GM23338 (cell line): ENCODE data around the gene HCRTR1. TPM values are rescaled to one million over a fixed set of nuclear protein-coding genes. Genes with fewer than 3 reads are reported as not detected.

ENCODE experiments used
- ATAC-seq: fragments of 200-7000 bp; cut with Tn5 transposase; 3 replicates; pipeline ENCODE4 v1.9.1; 2020
- DNase-seq: peaks from one replicate; pipeline ENCODE4 v3.0.0-alpha.2; 2015; ENCODE audit warnings: low spot score
- H2AFZ ChIP-seq: fragments of 200-600 bp; sonication (generic); 2 replicates; pipeline ENCODE4 v1.8.0; 2016; ENCODE audit warnings: antibody characterized with exemption, mild to moderate bottlenecking, moderate library complexity
- H3F3A ChIP-seq: fragments of 200-600 bp; sonication (generic); replicated peaks from 2 replicates; pipeline ENCODE4 v1.8.0; 2017; ENCODE audit warnings: antibody characterized with exemption, mixed run types, low read depth
- H3K27ac ChIP-seq: fragments of 200-600 bp; sonication (generic); 2 replicates; pipeline ENCODE4 v1.6.1; 2016; ENCODE audit warnings: low read depth
- H3K27me3 ChIP-seq: fragments of 200-600 bp; sonication (generic); 2 replicates; pipeline ENCODE4 v1.8.0; 2016; ENCODE audit warnings: mild to moderate bottlenecking, mixed run types, moderate library complexity; ENCODE audit not compliant: insufficient read depth
- H3K36me3 ChIP-seq: fragments of 200-600 bp; sonication (generic); 2 replicates; pipeline ENCODE4 v1.8.0; 2016; ENCODE audit warnings: mild to moderate bottlenecking; ENCODE audit not compliant: insufficient read depth
- H3K4me1 ChIP-seq: fragments of 200-600 bp; sonication (generic); 2 replicates; pipeline ENCODE4 v1.8.0; 2016; ENCODE audit warnings: mild to moderate bottlenecking, moderate library complexity; ENCODE audit not compliant: insufficient read depth
- H3K4me2 ChIP-seq: fragments of 200-600 bp; sonication (generic); 2 replicates; pipeline ENCODE4 v1.7.1; 2017; ENCODE audit warnings: mixed run types
- H3K4me3 ChIP-seq: fragments of 200-600 bp; sonication (generic); 2 replicates; pipeline ENCODE4 v1.6.1; 2016; ENCODE audit warnings: mixed run types
- H3K79me2 ChIP-seq: fragments of 200-600 bp; sonication (generic); replicated peaks from 2 replicates; pipeline ENCODE4 v1.8.0; 2017; ENCODE audit warnings: mild to moderate bottlenecking; ENCODE audit not compliant: insufficient read depth
- H3K9me2 ChIP-seq: fragments of 200-600 bp; sonication (generic); 2 replicates; pipeline ENCODE4 v1.8.0; 2017; ENCODE audit not compliant: insufficient read depth
- H4K20me1 ChIP-seq: fragments of 200-600 bp; sonication (generic); replicated peaks from 2 replicates; pipeline ENCODE4 v1.8.0; 2017; ENCODE audit warnings: mild to moderate bottlenecking; ENCODE audit not compliant: insufficient read depth
- H3K27ac Mint-ChIP-seq: 2 replicates; pipeline ENCODE4 v1.8.0; 2020; ENCODE audit warnings: inconsistent platforms, mild to moderate bottlenecking, moderate library complexity, mixed read lengths
- H3K27me3 Mint-ChIP-seq: 3 replicates; pipeline ENCODE4 v1.8.0; 2022; ENCODE audit warnings: low read depth, mild to moderate bottlenecking, moderate library complexity, mixed read lengths, inconsistent platforms; ENCODE audit not compliant: insufficient read depth, poor library complexity
- H3K36me3 Mint-ChIP-seq: 3 replicates; pipeline ENCODE4 v1.8.0; 2021; ENCODE audit warnings: low read depth, mild to moderate bottlenecking, inconsistent platforms, moderate library complexity, mixed read lengths
- H3K4me1 Mint-ChIP-seq: 3 replicates; pipeline ENCODE4 v1.8.0; 2020; ENCODE audit warnings: mild to moderate bottlenecking, inconsistent platforms, mixed read lengths
- H3K4me3 Mint-ChIP-seq: 3 replicates; pipeline ENCODE4 v1.8.0; 2021; ENCODE audit warnings: moderate library complexity, mild to moderate bottlenecking, inconsistent platforms, mixed read lengths
- H3K9me3 Mint-ChIP-seq: 3 replicates; pipeline ENCODE4 v1.8.0; 2020; ENCODE audit warnings: moderate library complexity, mild to moderate bottlenecking, inconsistent platforms, mixed read lengths
- CTCF ChIP-seq, 2 experiments: fragments of 200-600 bp in 1 of 2; sonication (generic) in 1 of 2; conservative IDR thresholded peaks; 2 replicates each; pipeline versions ENCODE4 v1.5.1 to v1.6.1; 2016 to 2017; ENCODE audit warnings: antibody characterized with exemption in 2 of 2, low read depth in 2 of 2, mild to moderate bottlenecking in 2 of 2, moderate library complexity in 1 of 2
- ETS1 ChIP-seq: IDR thresholded peaks from 2 replicates; pipeline ENCODE4 v1.6.1; 2016; ENCODE audit warnings: antibody characterized with exemption
- EZH2phosphoT487 ChIP-seq: fragments of 200-600 bp; sonication (generic); IDR thresholded peaks from one replicate; pipeline ENCODE4 v1.8.1; 2018; ENCODE audit warnings: antibody characterized with exemption; ENCODE audit not compliant: unreplicated experiment
- NANOG ChIP-seq: IDR thresholded peaks from 2 replicates; pipeline ENCODE4 v1.6.1; 2016; ENCODE audit warnings: antibody characterized with exemption, borderline replicate concordance
- REST ChIP-seq: IDR thresholded peaks from one replicate; pipeline ENCODE4 v1.6.1; 2018; ENCODE audit warnings: antibody characterized with exemption; ENCODE audit not compliant: unreplicated experiment
- STAT1 ChIP-seq: IDR thresholded peaks from one replicate; pipeline ENCODE4 v1.6.1; 2016; ENCODE audit warnings: antibody characterized with exemption; ENCODE audit not compliant: unreplicated experiment
- ZNF462 ChIP-seq: fragments of 250-450 bp; sonication (Bioruptor Pico); IDR thresholded peaks from 2 replicates; pipeline ENCODE4 v1.5.0; 2020; ENCODE audit warnings: mild to moderate bottlenecking, moderate library complexity
- polyA plus RNA-seq: library from polyadenylated mRNA; unstranded; fragments of >200 nt; fragmentation: Nextera tagmentation; extraction: Ambion mirVana; gene quantifications from 2 replicates; pipeline ENCODE4 v1.2.1, GENCODE V29; 2016
- total RNA-seq: library from RNA; depleted of rRNA; stranded (reverse); fragments of >200 nt; shearing (Covaris generic); gene quantifications from 2 replicates; pipeline ENCODE4 v1.2.3, GENCODE V29; 2014

Gene HCRTR1
- total and polyA plus RNA-seq, 2 experiments from 2014 or later = 0.15 to 1.0 TPM

- TF ChIP-seq ZNF462 (CRISPR knock-in tag) (no peak), NANOG (no peak), ETS1 (no peak), STAT1 (no peak)
Observed at GRCh38 chr1:31646259-31646960, 28.9 kb downstream of the HCRTR1 start (continued).

GRCh38 chr1:31647106-31647505 lies 29.6 kb downstream of the HCRTR1 start:
- H3K9me2 ChIP-seq = no peaks in the 10 kb centered on the region
- H3K36me3 ChIP-seq = no peaks in the 10 kb centered on the region
- H3K27me3 Mint-ChIP-seq = peaks cover 10% of the 10 kb centered on the region
- no peak overlapping the region for H3K4me2 ChIP-seq
- H3K27ac Mint-ChIP-seq = no peak overlapping the region
- DNase-seq = no peak
- no peak for TF ChIP-seq CTCF (conservative IDR thresholded peaks at IDR 0.05; ENCODE audit: low read depth in 2 of 2)
- TF ChIP-seq REST = no peak
- TF ChIP-seq EZH2phosphoT487 = no peak
- H2AFZ ChIP-seq = no peak overlapping the region
- no peaks in the 10 kb centered on the region for H3K27me3 ChIP-seq
- peaks cover 20% of the 10 kb centered on the region for H3K4me1 ChIP-seq
- H3K27ac ChIP-seq = no peak overlapping the region
- no peaks in the 10 kb centered on the region; the same call in 2 of the 3 replicates for H3K9me3 Mint-ChIP-seq
- peaks cover 13% of the 10 kb centered on the region; the same call in 2 of the 3 replicates for H3K4me1 Mint-ChIP-seq
- ATAC-seq = no peak
- no peaks in the 10 kb centered on the region for H3K36me3 Mint-ChIP-seq
- peak overlapping the region; percentile 12; the same call in 1 of the 3 replicates for H3K4me3 Mint-ChIP-seq
- peaks cover 23% of the 10 kb centered on the region for H3K79me2 ChIP-seq
- no peaks in the 10 kb centered on the region for H4K20me1 ChIP-seq
- H3K4me3 ChIP-seq = no peak overlapping the region
- H3F3A ChIP-seq = peaks cover 8% of the 10 kb centered on the region; the same call in 1 of the 2 replicates
